Measurements from ENCODE around the gene APOBR. TPM values are rescaled to one million over a fixed set of nuclear protein-coding genes. Genes with fewer than 3 reads are reported as not detected.
A peak's percentile ranks its signal among the peaks of the same experiment; 100 is the strongest.

Gene APOBR
- total and polyA plus RNA-seq, 10 of the 15 experiments (the other 5 are each of a cell fraction or from before 2014, with no cell fraction given), result 0.04 to 2.5 (median 0.54) TPM; not detected in 1

- TF ChIP-seq NKRF (conservative IDR thresholded peaks at IDR 0.05), result no peak
- TF ChIP-seq ZNF207 (IDR thresholded peaks at IDR 0.05; ENCODE audit: borderline replicate concordance), result no peak
- TF ChIP-seq BCL11A (IDR thresholded peaks at IDR 0.05; ENCODE audit: low read depth, low read length), result 0 out of 2 replicates have a peak, but pooled peaks have one; percentile 30
- TF ChIP-seq ZNF384 (IDR thresholded peaks at IDR 0.05; ENCODE audit: borderline replicate concordance, low read depth, low read length), result peak; percentile 81
- TF ChIP-seq NBN (IDR thresholded peaks at IDR 0.05), result peak; percentile 64; the same call in 1 of the 2 replicates
- TF ChIP-seq ZBTB4 (CRISPR knock-in tag; IDR thresholded peaks at IDR 0.05), result no peak
- 0 out of 2 replicates have a peak, but pooled peaks have one; percentile 32 for TF ChIP-seq MXI1 (IDR thresholded peaks at IDR 0.05; ENCODE audit: low read depth, low read length)
- TF ChIP-seq IKZF2 (IDR thresholded peaks at IDR 0.05), result peak; percentile 64 to 71; a peak in 3 of 4 replicates
- peak; percentile 91 for TF ChIP-seq RUNX3 (IDR thresholded peaks at IDR 0.05; ENCODE audit: low read length)
- 0 out of 2 replicates have a peak, but pooled peaks have one; percentile 29 for TF ChIP-seq TBL1XR1 (IDR thresholded peaks at IDR 0.05; ENCODE audit: low read depth, low read length)
- TF ChIP-seq TARDBP (IDR thresholded peaks at IDR 0.05; ENCODE audit: borderline replicate concordance), result no peak
These were observed 20.7 kb upstream of the APOBR start (continued) for GRCh38 chr16:28473714-28474265.

Measured in GM12878 (cell line).